ENCODE data around the gene KRTAP3-2. TPM values are rescaled to one million over a fixed set of nuclear protein-coding genes. Genes with fewer than 3 reads are reported as not detected.

KRTAP3-2 gene
- total RNA-seq, 2 donors from 2014 or later = not detected

- H3K27ac ChIP-seq = no peak overlapping the region
- H3K4me1 ChIP-seq = no peaks in the 10 kb centered on the region
- no peaks in the 10 kb centered on the region for H3K9me3 ChIP-seq
- intact Hi-C loops (cut with DNase I) = no loop called here
- H3K4me3 ChIP-seq = no peak overlapping the region
- TF ChIP-seq POLR2A (IDR thresholded peaks at IDR 0.05) (no peak), CTCF (IDR thresholded peaks at IDR 0.05) (no peak)
- ATAC-seq (no peak), DNase-seq (no peak)
- no peaks in the 10 kb centered on the region for H3K27me3 ChIP-seq
- H3K36me3 ChIP-seq (replicated peaks in 1 of 2; ENCODE audit: insufficient read depth in 1 of 2, low read depth in 2 of 2) = no peaks in the 10 kb centered on the region
- WGBS, 2 donors = 78 to 93% methylated on average over 3 of the region's 3 CpGs
Measured at GRCh38 chr17:41004397-41004796, 4.7 kb upstream of the KRTAP3-2 start.

GRCh38 chr17:41003926-41004325 lies 4.2 kb upstream of the KRTAP3-2 start:
- no peak overlapping the region for H3K27ac ChIP-seq
- intact Hi-C loops (cut with DNase I) = no loop called here
- H3K4me1 ChIP-seq = no peaks in the 10 kb centered on the region
- H3K4me3 ChIP-seq = no peak overlapping the region
- no peaks in the 10 kb centered on the region for H3K27me3 ChIP-seq
- TF ChIP-seq POLR2A (IDR thresholded peaks at IDR 0.05) = no peak
- WGBS, 2 donors = 46 to 55% methylated on average over 4 of the region's 4 CpGs
- ATAC-seq = no peak
- no peaks in the 10 kb centered on the region for H3K36me3 ChIP-seq (replicated peaks in 1 of 2; ENCODE audit: insufficient read depth in 1 of 2, low read depth in 2 of 2)
- H3K9me3 ChIP-seq = no peaks in the 10 kb centered on the region
- no peak for DNase-seq

- no peak for ATAC-seq
- TF ChIP-seq POLR2A (IDR thresholded peaks at IDR 0.05) (no peak), CTCF (IDR thresholded peaks at IDR 0.05) (no peak)
- H3K4me1 ChIP-seq = no peaks in the 10 kb centered on the region
- intact Hi-C loops (cut with DNase I) = no loop called here
- DNase-seq = no peak
- H3K36me3 ChIP-seq (replicated peaks in 1 of 2; ENCODE audit: insufficient read depth in 1 of 2, low read depth in 2 of 2) = no peaks in the 10 kb centered on the region
- H3K27ac ChIP-seq = no peak overlapping the region
- no peak overlapping the region for H3K4me3 ChIP-seq
- no peaks in the 10 kb centered on the region for H3K27me3 ChIP-seq
- 42 to 43% methylated on average over 5 of the region's 5 CpGs for WGBS, 2 donors
- H3K9me3 ChIP-seq = no peaks in the 10 kb centered on the region
Measured at GRCh38 chr17:41002814-41003213, 3.1 kb upstream of the KRTAP3-2 start.

DNA sequence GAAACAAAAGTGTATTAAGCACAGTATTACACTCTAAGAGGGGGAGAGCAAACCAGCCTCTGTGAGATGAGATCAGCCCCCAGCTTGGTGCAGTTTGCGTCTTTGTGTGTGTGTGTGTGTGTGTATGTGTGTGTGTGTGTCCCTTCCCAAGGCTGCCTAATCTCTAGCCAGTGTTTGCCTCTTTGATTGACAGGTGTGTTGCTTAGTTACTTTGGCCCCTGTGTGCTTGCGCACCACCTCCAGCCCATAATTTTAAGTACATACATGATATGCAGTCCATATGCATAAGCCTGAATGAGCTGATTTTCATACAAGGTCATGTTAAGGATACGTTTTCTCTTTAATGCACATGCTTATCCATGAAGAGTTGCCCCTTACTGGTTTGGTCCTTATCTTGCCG lies 2.1 kb upstream of the KRTAP3-2 start:
- TF ChIP-seq CTCF (IDR thresholded peaks at IDR 0.05) = no peak
- TF ChIP-seq POLR2A (IDR thresholded peaks at IDR 0.05) = no peak
- intact Hi-C loops (cut with DNase I) = no loop called here
- Histone ChIP-seq H3K27me3 (no peaks in the 10 kb centered on the region), H3K9me3 (no peaks in the 10 kb centered on the region), H3K4me1 (no peaks in the 10 kb centered on the region), H3K27ac (no peak overlapping the region), H3K4me3 (no peak overlapping the region), H3K36me3 (replicated peaks in 1 of 2; ENCODE audit: insufficient read depth in 1 of 2, low read depth in 2 of 2) (no peaks in the 10 kb centered on the region)
- no peak for DNase-seq
- WGBS, 2 donors = 64% methylated on average over 4 of the region's 4 CpGs
- ATAC-seq = no peak

- no peaks in the 10 kb centered on the region for H3K9me3 ChIP-seq
- no peaks in the 10 kb centered on the region for H3K36me3 ChIP-seq (replicated peaks in 1 of 2; ENCODE audit: insufficient read depth in 1 of 2, low read depth in 2 of 2)
- intact Hi-C loops (cut with DNase I) = no loop called here
- WGBS, 2 donors = 71 to 73% methylated on average over 2 of the region's 2 CpGs
- H3K4me3 ChIP-seq = no peak overlapping the region
- ATAC-seq (no peak), DNase-seq (no peak)
- H3K27me3 ChIP-seq = no peaks in the 10 kb centered on the region
- no peak for TF ChIP-seq POLR2A (IDR thresholded peaks at IDR 0.05)
- TF ChIP-seq CTCF (IDR thresholded peaks at IDR 0.05) = no peak
- H3K4me1 ChIP-seq = peaks cover 2% of the 10 kb centered on the region
- H3K27ac ChIP-seq = no peak overlapping the region
Measured at GRCh38 chr17:40997361-40997760, 2.3 kb downstream of the KRTAP3-2 start.

Measured in body of pancreas (tissue), 4 donors.